ENCODE results near the gene COX4I2.

- TF ChIP-seq CTCF (IDR thresholded peaks at IDR 0.05; ENCODE audit: low read length), result no peak
- TF ChIP-seq EZH2 (IDR thresholded peaks at IDR 0.05; ENCODE audit: borderline replicate concordance, low read length), result no peak
Measured at GRCh38 chr20:31608251-31608945, 29.3 kb upstream of the COX4I2 start.
